ENCODE data around the gene AZU1.

GRCh38 chr19:782185-782877 lies 45.3 kb upstream of the AZU1 start:
- TF ChIP-seq, protein P1, sequence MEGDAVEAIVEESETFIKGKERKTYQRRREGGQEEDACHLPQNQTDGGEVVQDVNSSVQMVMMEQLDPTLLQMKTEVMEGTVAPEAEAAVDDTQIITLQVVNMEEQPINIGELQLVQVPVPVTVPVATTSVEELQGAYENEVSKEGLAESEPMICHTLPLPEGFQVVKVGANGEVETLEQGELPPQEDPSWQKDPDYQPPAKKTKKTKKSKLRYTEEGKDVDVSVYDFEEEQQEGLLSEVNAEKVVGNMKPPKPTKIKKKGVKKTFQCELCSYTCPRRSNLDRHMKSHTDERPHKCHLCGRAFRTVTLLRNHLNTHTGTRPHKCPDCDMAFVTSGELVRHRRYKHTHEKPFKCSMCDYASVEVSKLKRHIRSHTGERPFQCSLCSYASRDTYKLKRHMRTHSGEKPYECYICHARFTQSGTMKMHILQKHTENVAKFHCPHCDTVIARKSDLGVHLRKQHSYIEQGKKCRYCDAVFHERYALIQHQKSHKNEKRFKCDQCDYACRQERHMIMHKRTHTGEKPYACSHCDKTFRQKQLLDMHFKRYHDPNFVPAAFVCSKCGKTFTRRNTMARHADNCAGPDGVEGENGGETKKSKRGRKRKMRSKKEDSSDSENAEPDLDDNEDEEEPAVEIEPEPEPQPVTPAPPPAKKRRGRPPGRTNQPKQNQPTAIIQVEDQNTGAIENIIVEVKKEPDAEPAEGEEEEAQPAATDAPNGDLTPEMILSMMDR (IDR thresholded peaks at IDR 0.05), result no peak
- TF ChIP-seq, protein P2, sequence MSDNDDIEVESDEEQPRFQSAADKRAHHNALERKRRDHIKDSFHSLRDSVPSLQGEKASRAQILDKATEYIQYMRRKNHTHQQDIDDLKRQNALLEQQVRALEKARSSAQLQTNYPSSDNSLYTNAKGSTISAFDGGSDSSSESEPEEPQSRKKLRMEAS (IDR thresholded peaks at IDR 0.05), result peak; percentile 86
- TF ChIP-seq, protein P3, sequence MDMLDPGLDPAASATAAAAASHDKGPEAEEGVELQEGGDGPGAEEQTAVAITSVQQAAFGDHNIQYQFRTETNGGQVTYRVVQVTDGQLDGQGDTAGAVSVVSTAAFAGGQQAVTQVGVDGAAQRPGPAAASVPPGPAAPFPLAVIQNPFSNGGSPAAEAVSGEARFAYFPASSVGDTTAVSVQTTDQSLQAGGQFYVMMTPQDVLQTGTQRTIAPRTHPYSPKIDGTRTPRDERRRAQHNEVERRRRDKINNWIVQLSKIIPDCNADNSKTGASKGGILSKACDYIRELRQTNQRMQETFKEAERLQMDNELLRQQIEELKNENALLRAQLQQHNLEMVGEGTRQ (IDR thresholded peaks at IDR 0.05), result no peak
- TF ChIP-seq CEBPB (IDR thresholded peaks at IDR 0.05) (no peak), HDAC2 (IDR thresholded peaks at IDR 0.05) (no peak), HOXA7 (CRISPR knock-in tag; IDR thresholded peaks at IDR 0.05) (no peak)
